IgD-negative memory B cell (primary cell): Measurements from ENCODE around the gene RSBN1. TPM values are rescaled to one million over a fixed set of nuclear protein-coding genes. Genes with fewer than 3 reads are reported as not detected.
A peak's percentile ranks its signal among the peaks of the same experiment; 100 is the strongest.

Experiments used
- H3K27ac Mint-ChIP-seq, 3 donors: one replicate each; pipeline ENCODE4 v1.8.0; 2020 to 2022; ENCODE audit warnings: mild to moderate bottlenecking in 3 of 3, mixed read lengths in 3 of 3, moderate library complexity in 1 of 3
- H3K27me3 Mint-ChIP-seq: one replicate; pipeline ENCODE4 v1.8.0; 2021; ENCODE audit warnings: mixed read lengths
- H3K36me3 Mint-ChIP-seq: one replicate; pipeline ENCODE4 v1.8.0; 2020; ENCODE audit warnings: mild to moderate bottlenecking, mixed read lengths
- H3K4me1 Mint-ChIP-seq, 3 donors: one replicate each; pipeline ENCODE4 v1.8.0; 2020 to 2022; ENCODE audit warnings: mixed read lengths in 3 of 3, mild to moderate bottlenecking in 1 of 3
- H3K4me3 Mint-ChIP-seq, 4 donors: one replicate each; pipeline ENCODE4 v1.8.0; 2020 to 2022; ENCODE audit warnings: mild to moderate bottlenecking in 4 of 4, mixed read lengths in 4 of 4, moderate library complexity in 3 of 4
- H3K9me3 Mint-ChIP-seq, 3 donors: one replicate each; pipeline ENCODE4 v1.8.0; 2020 to 2021; ENCODE audit warnings: mixed read lengths in 3 of 3, mild to moderate bottlenecking in 1 of 3
- polyA plus RNA-seq: library from polyadenylated mRNA; unstranded; fragments of 300-500 nt; fragmentation: Illumina TruSeq; gene quantifications from one replicate; pipeline ENCODE4 v1.2.3, GENCODE V29; 2021

Gene RSBN1
- polyA plus RNA-seq, 1 donor from 2014 or later: 36.6 TPM

DNA sequence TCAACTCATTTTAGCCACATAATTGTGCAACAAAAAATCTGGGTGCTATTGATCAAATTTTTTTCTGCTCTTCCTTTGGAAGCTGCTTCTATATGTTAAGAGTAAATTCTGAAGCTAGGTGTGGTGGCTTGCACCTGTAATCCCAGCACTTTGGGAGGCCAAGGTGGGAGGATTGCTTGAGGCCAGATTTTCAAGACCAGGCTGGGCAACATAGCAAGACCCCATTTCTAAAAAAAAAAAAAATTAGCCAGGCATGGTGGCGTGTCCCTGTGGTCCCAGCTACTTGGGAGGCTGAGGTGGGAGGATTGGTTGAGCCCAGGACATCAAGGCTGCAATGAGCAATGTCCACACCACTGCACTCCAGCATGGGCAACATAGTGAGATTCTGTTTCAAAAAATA lies 24.3 kb upstream of the RSBN1 start:
- H3K27ac Mint-ChIP-seq: peak overlapping the region in 1 of 3 donors; percentile 19
- H3K4me1 Mint-ChIP-seq: peaks cover 2 to 13% (median 5%) of the 10 kb centered on the region in 3 donors
- peaks cover 2% of the 10 kb centered on the region for H3K36me3 Mint-ChIP-seq
- H3K4me3 Mint-ChIP-seq: no peak overlapping the region
- H3K27me3 Mint-ChIP-seq: no peaks in the 10 kb centered on the region
- H3K9me3 Mint-ChIP-seq: no peaks in the 10 kb centered on the region

DNA sequence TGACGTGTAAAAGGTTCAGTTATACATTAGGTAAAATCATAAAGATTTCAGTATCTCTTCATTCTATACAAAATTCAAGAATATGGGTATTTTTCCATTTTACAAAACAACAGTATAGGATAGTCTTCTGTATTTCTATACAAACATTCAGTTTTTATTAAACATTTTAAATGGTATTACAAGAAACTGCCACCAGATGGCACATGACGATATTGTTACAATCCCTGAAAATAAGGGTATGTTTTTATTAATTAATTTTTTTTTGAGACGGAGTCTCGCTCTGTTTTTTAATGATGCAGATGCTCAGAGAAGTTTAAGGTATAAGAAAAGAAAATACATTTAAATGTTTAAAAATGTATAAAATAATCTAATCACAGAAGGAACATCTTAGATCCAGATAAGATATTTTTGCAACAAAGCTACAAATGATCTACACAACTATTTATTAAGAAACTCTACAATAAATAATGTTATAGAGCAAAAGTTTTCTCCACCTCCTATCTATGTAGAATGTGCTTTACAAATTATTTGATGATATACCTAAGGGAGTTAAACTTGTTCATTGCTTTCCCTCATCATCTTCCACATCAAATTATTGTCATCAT lies 23.5 kb upstream of the RSBN1 start:
- Mint-ChIP-seq H3K9me3 (no peaks in the 10 kb centered on the region), H3K4me3 (no peak overlapping the region), H3K27me3 (no peaks in the 10 kb centered on the region), H3K36me3 (peaks cover 2% of the 10 kb centered on the region), H3K4me1 (peaks cover 2 to 12% (median 5%) of the 10 kb centered on the region in 3 donors), H3K27ac (no peak overlapping the region)

DNA sequence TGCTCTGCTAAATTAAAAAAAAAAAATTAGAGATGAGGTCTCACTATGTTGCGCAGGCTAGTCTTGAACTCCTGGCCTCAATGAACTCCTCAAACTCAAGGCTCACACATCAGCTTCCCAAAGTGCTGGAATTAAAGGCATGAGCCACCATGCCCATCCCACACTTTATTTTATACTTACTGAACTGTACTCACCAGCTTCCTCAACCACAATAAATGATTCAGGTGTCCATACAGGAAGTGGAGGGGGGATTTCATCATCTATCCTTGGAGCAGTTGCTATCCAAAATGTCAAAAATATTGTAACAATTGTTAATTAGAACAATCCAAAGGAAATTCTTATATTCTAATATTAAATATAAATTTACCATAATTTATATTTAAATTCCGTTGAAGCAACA lies 22.4 kb upstream of the RSBN1 start:
- Mint-ChIP-seq H3K4me3 (no peak overlapping the region), H3K27ac (no peak overlapping the region), H3K4me1 (peaks cover 2 to 8% (median 3%) of the 10 kb centered on the region in 3 donors), H3K27me3 (no peaks in the 10 kb centered on the region), H3K9me3 (no peaks in the 10 kb centered on the region), H3K36me3 (no peaks in the 10 kb centered on the region)

DNA sequence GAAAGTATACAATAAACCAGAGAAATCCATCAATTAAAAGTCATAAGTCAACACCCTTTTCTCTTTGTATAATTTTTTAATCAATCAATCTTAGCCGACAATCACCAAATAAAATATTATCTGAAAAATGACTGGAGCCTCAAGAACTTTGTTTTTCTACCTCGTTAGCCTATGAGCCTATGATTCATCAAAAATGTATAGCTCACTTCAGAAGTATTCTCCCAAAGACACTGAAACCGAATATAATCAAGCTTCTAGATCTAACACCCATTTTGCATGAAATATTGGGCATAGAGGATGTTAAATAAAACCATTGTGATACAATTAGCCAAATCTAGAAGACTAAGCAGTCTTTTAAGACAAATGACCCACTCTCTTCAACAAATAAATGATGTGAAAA lies 17.8 kb upstream of the RSBN1 start:
- no peaks in the 10 kb centered on the region for H3K9me3 Mint-ChIP-seq
- H3K4me1 Mint-ChIP-seq: peaks cover 0 to 4% (median 0%) of the 10 kb centered on the region in 3 donors
- H3K27me3 Mint-ChIP-seq: no peaks in the 10 kb centered on the region
- peaks cover 3% of the 10 kb centered on the region for H3K36me3 Mint-ChIP-seq
- H3K4me3 Mint-ChIP-seq: no peak overlapping the region
- no peak overlapping the region for H3K27ac Mint-ChIP-seq

DNA sequence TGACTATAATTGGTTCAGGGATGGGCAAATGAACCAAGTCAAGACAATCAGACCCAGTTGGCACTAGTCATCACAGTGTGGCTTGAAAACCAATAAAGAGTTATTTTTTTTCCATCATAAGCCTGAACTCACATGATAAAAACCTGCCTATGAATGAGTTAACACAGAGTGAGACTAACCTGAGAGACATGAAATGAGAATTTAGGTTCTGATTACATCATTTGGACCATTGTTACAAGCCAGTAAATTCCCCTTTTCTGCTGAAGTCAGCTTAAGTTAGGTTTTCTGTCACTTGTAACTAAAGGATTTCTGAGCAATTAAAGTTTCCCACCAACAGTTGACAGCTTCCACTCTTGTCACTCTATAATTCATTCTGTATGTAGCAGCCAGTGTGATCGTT lies 9.6 kb upstream of the RSBN1 start:
- Mint-ChIP-seq H3K36me3 (peaks cover 5% of the 10 kb centered on the region), H3K4me3 (no peak overlapping the region), H3K27ac (peak overlapping the region in 1 of 3 donors; percentile 44)

DNA sequence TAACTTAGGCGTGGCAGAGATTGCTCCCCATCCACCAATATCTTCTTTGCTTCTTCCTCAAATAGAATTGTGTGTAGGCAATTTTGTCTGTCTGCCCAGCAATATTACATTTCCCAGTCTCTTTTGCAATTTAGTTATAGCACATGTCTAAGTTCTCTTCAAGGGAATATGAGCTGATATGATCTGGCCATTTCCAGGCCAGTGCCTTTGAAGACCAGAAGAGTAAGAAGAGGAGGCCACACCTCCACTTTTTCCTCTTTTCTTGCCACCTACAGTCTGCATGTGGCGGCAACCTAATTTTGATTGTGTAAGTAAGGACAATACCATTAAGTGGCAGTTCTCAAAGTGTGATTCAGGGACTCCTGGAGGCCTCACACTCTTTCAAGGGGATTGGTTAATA lies 6.3 kb upstream of the RSBN1 start:
- Mint-ChIP-seq H3K27ac (no peak overlapping the region), H3K4me3 (no peak overlapping the region), H3K9me3 (no peaks in the 10 kb centered on the region), H3K27me3 (no peaks in the 10 kb centered on the region), H3K36me3 (peaks cover 5% of the 10 kb centered on the region), H3K4me1 (no peaks in the 10 kb centered on the region)

More for the DNA sequence above, 9.6 kb upstream of the RSBN1 start:
- Mint-ChIP-seq H3K9me3 (no peaks in the 10 kb centered on the region), H3K27me3 (no peaks in the 10 kb centered on the region), H3K4me1 (peaks cover 0 to 1% (median 0%) of the 10 kb centered on the region in 3 donors)

DNA sequence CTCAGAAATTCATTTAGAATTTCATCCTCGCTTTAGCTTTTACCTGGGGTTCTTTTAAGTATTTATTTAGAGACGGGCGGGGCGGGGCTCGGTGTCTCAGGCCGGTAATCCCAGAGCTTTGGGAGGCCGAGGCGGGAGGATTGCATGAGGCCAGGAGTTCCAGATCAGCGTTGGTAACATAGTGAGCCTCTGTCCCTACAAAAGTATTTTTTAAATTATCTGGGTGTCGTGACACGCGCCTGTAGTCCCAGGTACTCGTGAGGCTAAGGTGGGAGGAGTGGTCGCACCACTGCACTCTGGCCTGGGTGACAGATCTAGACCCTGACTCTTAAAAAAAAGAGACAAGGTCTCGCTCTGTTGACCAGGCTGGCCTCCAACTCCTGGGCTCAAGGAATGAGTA lies 942 bp upstream of the RSBN1 start:
- Mint-ChIP-seq H3K27me3 (no peaks in the 10 kb centered on the region), H3K27ac (peak overlapping the region; percentile 93 to 99 (median 95)), H3K4me3 (peak overlapping the region in 3 of 4 donors; percentile 67 to 96 (median 96)), H3K9me3 (peaks cover 0 to 1% (median 0%) of the 10 kb centered on the region in 3 donors), H3K4me1 (peaks cover 13 to 27% (median 15%) of the 10 kb centered on the region in 3 donors), H3K36me3 (peaks cover 3% of the 10 kb centered on the region)

DNA sequence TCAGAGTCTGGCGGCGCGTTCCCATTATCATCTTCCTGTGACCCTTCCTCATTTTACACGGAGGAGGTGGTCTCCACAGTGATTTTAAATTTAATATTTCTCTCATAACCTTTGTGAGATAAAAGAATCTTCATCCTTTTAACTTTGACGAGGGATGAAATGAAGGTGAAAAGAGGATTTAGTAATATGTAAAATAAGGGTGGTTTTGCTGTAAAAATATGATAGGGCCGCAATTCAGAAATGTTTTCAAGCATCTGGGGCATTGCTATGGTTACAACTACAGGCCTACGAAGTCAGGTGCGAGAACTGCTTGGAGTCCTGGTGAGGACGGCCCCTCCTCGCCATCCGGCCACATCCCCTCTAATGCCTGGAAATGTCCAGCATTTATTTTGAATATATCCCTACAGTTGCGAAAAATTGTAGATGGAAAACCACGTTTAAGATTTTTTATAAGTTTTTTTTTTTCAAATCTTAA lies 422 bp upstream of the RSBN1 start:
- Mint-ChIP-seq H3K27ac (peak overlapping the region; percentile 93 to 99 (median 95)), H3K4me3 (peak overlapping the region; percentile 95 to 98 (median 96)), H3K36me3 (peaks cover 3% of the 10 kb centered on the region), H3K9me3 (peaks cover 0 to 1% (median 0%) of the 10 kb centered on the region in 3 donors), H3K27me3 (no peaks in the 10 kb centered on the region), H3K4me1 (peaks cover 13 to 27% (median 15%) of the 10 kb centered on the region in 3 donors)

DNA sequence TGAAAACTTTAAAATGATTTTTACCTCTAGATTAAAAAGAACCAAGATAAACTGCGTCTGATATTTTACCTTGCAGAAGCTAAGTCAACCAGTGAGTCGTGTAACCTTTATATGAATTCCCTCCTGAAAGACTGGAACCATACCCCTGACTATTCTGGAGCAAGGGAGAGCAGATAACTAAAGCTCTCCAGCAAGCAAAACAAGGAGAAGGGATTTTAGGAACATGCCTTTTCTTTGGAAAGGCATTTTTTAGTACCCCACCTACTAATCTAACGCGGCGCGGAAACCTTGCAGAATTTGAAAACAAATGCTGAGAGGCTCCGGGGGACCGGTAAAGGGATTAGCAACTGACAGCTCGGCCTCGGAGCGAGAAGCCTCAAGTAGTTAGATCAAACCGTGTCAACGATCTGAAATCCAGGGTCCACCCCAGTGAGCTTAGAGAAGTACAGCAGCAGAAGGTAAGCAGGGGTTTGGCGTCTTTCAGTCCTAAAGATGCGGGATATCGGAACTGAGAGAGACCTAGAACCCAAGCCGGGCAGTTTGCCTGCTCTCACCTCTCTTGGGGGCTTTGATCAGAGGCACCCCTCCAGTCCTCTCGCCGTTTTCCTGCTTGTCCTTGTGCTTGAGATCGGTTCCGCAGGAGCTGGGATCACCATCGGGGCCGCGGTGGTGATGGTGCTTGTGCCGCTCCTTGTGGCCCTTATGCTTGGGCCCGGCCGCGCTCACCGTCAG lies 954 bp downstream of the RSBN1 start:
- Mint-ChIP-seq H3K4me1 (peaks cover 15 to 27% (median 19%) of the 10 kb centered on the region in 3 donors), H3K4me3 (peak overlapping the region; percentile 95 to 98 (median 96))

DNA sequence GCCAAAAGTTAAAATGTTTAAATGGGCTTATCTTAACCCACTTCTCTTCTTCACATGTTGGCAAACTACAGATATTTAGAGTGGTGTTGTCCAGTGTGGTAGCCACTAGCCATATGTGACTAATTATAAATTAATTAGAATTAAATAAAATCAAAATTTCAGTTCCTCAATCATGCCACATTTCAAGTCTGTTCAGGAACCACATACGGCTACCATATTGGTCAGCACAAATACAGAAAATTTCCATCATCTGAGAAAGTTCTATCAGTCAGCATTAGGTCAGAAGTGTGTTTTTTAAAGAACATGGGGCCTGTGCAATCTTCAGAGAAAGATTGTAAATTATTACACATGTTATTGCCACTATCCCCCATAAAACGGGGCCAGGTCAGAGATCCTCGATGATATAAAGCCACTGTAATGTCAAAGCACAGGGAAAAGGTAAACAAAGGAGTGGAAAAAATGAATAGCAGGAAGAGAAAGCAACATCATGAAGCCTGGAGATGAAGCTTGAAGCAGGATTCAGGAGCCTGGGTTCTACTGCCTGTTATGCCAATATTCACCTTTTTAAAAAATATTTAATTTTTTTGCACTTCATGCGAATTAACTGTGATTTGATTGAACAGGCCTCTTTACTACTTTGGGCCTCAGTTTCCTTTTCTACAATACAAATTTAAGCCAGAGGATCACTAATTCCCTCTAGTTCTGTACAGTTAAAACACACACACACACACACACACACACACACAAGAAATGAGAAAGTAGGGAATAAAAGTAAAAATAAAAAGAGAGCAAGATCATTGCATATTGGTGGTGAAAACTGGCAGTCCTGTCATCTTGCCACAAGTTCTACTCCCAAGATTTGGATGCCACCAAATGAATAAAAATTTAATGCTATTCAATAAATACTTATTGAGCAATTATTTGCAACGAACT lies 2.3 kb downstream of the RSBN1 start:
- Mint-ChIP-seq H3K9me3 (peaks cover 0 to 1% (median 0%) of the 10 kb centered on the region in 3 donors), H3K36me3 (peaks cover 4% of the 10 kb centered on the region), H3K4me3 (peak overlapping the region; percentile 52 to 96 (median 88)), H3K4me1 (peaks cover 24 to 32% (median 30%) of the 10 kb centered on the region in 3 donors), H3K27me3 (no peaks in the 10 kb centered on the region), H3K27ac (no peak overlapping the region)

More for the DNA sequence above, 954 bp downstream of the RSBN1 start:
- peaks cover 0 to 1% (median 0%) of the 10 kb centered on the region in 3 donors for H3K9me3 Mint-ChIP-seq
- H3K36me3 Mint-ChIP-seq: no peaks in the 10 kb centered on the region
- peak overlapping the region; percentile 93 to 99 (median 95) for H3K27ac Mint-ChIP-seq
- H3K27me3 Mint-ChIP-seq: no peaks in the 10 kb centered on the region

DNA sequence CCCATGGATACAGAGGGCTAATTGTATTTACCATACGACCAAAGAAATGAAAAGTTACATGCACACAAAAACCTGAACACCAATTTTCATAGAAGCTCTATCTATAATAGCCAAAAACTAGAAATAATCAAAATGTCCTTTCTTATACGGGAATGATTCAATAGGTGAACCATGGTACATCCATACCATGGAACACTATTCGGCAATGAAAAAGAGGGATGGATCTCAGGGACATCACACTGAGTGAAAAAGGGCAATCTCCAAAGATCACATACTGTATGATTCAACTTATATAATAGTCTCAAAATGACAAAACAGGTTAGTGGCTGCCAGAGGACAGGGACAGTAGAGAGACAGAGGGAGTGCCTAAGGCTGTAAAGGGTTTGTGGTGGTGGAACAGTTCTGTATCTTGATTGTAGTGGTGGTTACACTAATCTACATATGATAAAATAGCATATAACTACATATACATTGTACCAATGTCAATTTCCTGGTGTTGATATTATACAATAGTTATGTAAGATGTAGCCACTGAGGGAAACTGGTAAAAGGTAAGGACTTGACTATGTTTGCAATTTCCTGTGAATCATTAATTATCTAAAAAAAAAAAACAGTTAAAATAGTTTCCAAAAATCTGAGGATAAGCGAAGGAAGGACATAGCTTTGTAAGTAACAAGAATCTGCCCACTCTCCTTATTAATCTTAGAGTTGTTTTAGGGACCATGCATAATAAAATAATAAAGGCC lies 3.7 kb downstream of the RSBN1 start:
- Mint-ChIP-seq H3K4me3 (peak overlapping the region in 3 of 4 donors; percentile 11 to 44 (median 38)), H3K36me3 (peaks cover 4% of the 10 kb centered on the region), H3K9me3 (peaks cover 0 to 1% (median 0%) of the 10 kb centered on the region in 3 donors), H3K4me1 (peaks cover 29 to 38% (median 34%) of the 10 kb centered on the region in 3 donors), H3K27ac (no peak overlapping the region), H3K27me3 (no peaks in the 10 kb centered on the region)

DNA sequence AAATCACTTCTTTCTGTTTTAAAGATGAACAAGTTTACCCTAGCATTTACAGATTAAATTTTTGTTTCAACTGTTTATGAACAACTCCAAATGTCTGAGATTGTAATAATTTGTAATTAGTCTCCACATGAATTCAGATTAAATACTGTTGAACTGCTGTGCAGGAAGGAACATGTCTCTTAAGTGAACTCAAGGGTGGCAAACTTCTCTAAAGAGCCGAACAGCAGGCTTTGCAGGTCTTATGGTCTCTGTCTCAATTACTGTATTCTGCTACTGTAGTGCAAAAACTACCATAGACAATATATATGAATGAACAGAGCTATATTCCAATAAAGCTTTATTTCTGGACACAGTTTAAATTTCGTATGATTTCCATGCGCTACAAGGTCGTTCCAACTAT lies 6.6 kb downstream of the RSBN1 start:
- Mint-ChIP-seq H3K27ac (no peak overlapping the region), H3K9me3 (no peaks in the 10 kb centered on the region), H3K27me3 (no peaks in the 10 kb centered on the region), H3K36me3 (peaks cover 9% of the 10 kb centered on the region), H3K4me1 (peaks cover 41 to 48% (median 46%) of the 10 kb centered on the region in 3 donors), H3K4me3 (peak overlapping the region in 2 of 4 donors; percentile 5 to 43)

DNA sequence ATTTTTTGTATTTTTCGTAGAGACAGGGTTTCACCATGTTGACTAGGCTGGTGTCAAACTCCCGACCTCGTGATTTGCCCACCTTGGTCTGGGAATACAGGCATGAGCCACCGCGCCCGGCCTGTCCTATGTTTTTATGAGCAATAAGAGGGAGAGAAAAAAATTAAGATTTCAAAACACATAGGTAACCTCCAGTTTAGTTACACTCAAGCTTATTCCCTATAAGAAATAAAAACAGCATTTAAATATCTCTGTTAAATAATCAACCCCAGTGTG lies 7.1 kb downstream of the RSBN1 start:
- Mint-ChIP-seq H3K36me3 (peaks cover 9% of the 10 kb centered on the region), H3K9me3 (no peaks in the 10 kb centered on the region), H3K27ac (no peak overlapping the region), H3K4me3 (no peak overlapping the region), H3K27me3 (no peaks in the 10 kb centered on the region), H3K4me1 (peaks cover 44 to 47% (median 45%) of the 10 kb centered on the region in 3 donors)
